GM12878 (cell line): ENCODE data around the gene DAB2IP. TPM values are rescaled to one million over a fixed set of nuclear protein-coding genes. Genes with fewer than 3 reads are reported as not detected.

Experiments used
- DPF2 ChIP-seq: fragments of 450-650 bp; IDR thresholded peaks from 2 replicates; pipeline ENCODE4 v1.6.1; 2017; ENCODE audit warnings: mild to moderate bottlenecking
- POLR2A ChIP-seq: IDR thresholded peaks from 2 replicates; pipeline ENCODE4 v1.6.1; 2011; ENCODE audit warnings: low read depth, mild to moderate bottlenecking, low read length
- SUZ12 ChIP-seq: fragments of 200-600 bp; sonication (generic); IDR thresholded peaks from one replicate; pipeline ENCODE4 v1.6.1; 2018; ENCODE audit warnings: antibody characterized with exemption, mild to moderate bottlenecking; ENCODE audit not compliant: unreplicated experiment
- TAF1 ChIP-seq: IDR thresholded peaks from 2 replicates; pipeline ENCODE4 v1.6.1; 2011; ENCODE audit warnings: mild to moderate bottlenecking, low read depth, low read length, borderline replicate concordance
- polyA plus RNA-seq, 11 experiments: library from polyadenylated mRNA; depleted of rRNA in 4 of 11; unstranded in 6 of 11; stranded (reverse) in 5 of 11; fragments of >200 nt; fragmentation: Nextera tagmentation in 4 of 11; fragmentation: Illumina TruSeq in 1 of 11; extraction: Ambion mirVana in 4 of 11; extraction: Trizol in 1 of 11; gene quantifications; 1 replicate in 1 of 11; 2 replicates in 10 of 11; pipeline versions ENCODE4 v1.2.1 to v1.2.3, GENCODE V29; 2011 to 2016; ENCODE audit warnings: inconsistent platforms in 2 of 11, missing spikeins in 2 of 11, low read depth in 1 of 11
- total RNA-seq, 4 experiments: library from RNA; depleted of rRNA in 3 of 4; stranded (reverse); fragments of >200 nt in 3 of 4; fragmentation: Illumina TruSeq in 1 of 4; extraction: Trizol in 1 of 4; gene quantifications; 2 replicates each; pipeline versions ENCODE4 v1.2.1 to v1.2.3, GENCODE V29; 2013 to 2021
- TF ChIP-seq, protein P1 (sequence below): fragments of 450-650 bp; IDR thresholded peaks from 2 replicates; pipeline ENCODE4 v1.6.1; 2016; ENCODE audit warnings: mild to moderate bottlenecking, moderate library complexity, borderline replicate concordance
- TF ChIP-seq, protein P2 (sequence below): fragments of 150-350 bp; IDR thresholded peaks from 2 replicates; pipeline ENCODE4 v1.6.1; 2016; ENCODE audit warnings: low read depth, low read length

Gene DAB2IP
- total and polyA plus RNA-seq, 10 of the 15 experiments (the other 5 are each of a cell fraction or from before 2014, with no cell fraction given), result 0.03 to 0.38 (median 0.14) TPM; not detected in 6

DNA sequence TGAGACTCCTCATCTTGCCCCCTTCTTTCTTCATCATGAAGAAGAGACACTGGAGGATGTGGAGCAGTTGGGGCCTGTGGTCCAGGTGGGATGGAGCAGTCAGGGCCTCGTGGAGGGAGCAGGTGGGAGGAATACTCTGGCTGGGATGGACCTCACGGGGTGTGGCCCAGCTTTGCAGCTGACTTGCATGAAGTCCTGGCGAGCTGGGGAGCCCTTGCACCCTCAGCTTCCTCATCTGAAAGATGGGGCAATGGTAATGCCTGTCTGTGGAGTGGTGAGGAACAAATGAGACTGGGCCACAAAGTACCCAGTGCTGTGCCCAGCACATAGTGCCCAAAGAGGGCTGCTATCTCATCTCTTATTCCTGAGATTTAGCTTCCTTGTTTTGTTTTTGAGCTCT is 91.5 kb downstream of the DAB2IP start (continued):
- TF ChIP-seq, protein P1, sequence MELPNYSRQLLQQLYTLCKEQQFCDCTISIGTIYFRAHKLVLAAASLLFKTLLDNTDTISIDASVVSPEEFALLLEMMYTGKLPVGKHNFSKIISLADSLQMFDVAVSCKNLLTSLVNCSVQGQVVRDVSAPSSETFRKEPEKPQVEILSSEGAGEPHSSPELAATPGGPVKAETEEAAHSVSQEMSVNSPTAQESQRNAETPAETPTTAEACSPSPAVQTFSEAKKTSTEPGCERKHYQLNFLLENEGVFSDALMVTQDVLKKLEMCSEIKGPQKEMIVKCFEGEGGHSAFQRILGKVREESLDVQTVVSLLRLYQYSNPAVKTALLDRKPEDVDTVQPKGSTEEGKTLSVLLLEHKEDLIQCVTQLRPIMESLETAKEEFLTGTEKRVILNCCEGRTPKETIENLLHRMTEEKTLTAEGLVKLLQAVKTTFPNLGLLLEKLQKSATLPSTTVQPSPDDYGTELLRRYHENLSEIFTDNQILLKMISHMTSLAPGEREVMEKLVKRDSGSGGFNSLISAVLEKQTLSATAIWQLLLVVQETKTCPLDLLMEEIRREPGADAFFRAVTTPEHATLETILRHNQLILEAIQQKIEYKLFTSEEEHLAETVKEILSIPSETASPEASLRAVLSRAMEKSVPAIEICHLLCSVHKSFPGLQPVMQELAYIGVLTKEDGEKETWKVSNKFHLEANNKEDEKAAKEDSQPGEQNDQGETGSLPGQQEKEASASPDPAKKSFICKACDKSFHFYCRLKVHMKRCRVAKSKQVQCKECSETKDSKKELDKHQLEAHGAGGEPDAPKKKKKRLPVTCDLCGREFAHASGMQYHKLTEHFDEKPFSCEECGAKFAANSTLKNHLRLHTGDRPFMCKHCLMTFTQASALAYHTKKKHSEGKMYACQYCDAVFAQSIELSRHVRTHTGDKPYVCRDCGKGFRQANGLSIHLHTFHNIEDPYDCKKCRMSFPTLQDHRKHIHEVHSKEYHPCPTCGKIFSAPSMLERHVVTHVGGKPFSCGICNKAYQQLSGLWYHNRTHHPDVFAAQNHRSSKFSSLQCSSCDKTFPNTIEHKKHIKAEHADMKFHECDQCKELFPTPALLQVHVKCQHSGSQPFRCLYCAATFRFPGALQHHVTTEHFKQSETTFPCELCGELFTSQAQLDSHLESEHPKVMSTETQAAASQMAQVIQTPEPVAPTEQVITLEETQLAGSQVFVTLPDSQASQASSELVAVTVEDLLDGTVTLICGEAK, result no peak
- no peak for TF ChIP-seq TAF1
- no peak for TF ChIP-seq SUZ12
- TF ChIP-seq, protein P2, sequence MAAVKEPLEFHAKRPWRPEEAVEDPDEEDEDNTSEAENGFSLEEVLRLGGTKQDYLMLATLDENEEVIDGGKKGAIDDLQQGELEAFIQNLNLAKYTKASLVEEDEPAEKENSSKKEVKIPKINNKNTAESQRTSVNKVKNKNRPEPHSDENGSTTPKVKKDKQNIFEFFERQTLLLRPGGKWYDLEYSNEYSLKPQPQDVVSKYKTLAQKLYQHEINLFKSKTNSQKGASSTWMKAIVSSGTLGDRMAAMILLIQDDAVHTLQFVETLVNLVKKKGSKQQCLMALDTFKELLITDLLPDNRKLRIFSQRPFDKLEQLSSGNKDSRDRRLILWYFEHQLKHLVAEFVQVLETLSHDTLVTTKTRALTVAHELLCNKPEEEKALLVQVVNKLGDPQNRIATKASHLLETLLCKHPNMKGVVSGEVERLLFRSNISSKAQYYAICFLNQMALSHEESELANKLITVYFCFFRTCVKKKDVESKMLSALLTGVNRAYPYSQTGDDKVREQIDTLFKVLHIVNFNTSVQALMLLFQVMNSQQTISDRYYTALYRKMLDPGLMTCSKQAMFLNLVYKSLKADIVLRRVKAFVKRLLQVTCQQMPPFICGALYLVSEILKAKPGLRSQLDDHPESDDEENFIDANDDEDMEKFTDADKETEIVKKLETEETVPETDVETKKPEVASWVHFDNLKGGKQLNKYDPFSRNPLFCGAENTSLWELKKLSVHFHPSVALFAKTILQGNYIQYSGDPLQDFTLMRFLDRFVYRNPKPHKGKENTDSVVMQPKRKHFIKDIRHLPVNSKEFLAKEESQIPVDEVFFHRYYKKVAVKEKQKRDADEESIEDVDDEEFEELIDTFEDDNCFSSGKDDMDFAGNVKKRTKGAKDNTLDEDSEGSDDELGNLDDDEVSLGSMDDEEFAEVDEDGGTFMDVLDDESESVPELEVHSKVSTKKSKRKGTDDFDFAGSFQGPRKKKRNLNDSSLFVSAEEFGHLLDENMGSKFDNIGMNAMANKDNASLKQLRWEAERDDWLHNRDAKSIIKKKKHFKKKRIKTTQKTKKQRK, result no peak
- no peak for TF ChIP-seq POLR2A
- no peak for TF ChIP-seq DPF2
- TF ChIP-seq, all 136 proteins: peak for 0
